GM10266 (cell line): ENCODE data around the gene TMA7B.
"Not testable (repeated sequence)": the region's sequence is repeated elsewhere in the genome, so short reads cannot be mapped to it uniquely, and the experiment has no call there.

Experiments used
- DNase-seq: peaks from one replicate; pipeline ENCODE4 v3.0.0; 2012; ENCODE audit errors: extremely low spot score
- CTCF ChIP-seq: IDR thresholded peaks from 2 replicates; pipeline ENCODE4 v1.5.1; 2012; ENCODE audit warnings: mild to moderate bottlenecking, low read depth; ENCODE audit not compliant: control insufficient read depth, insufficient read depth; ENCODE audit errors: missing control alignments

TMA7B gene

GRCh38 chr22:39991159-39991860 lies 31.1 kb downstream of the TMA7B start:
- no peak for DNase-seq
- no peak for TF ChIP-seq CTCF

GRCh38 chr22:39992088-39992826 lies 32.1 kb downstream of the TMA7B start:
- no peak for TF ChIP-seq CTCF
- no peak for DNase-seq

- not testable (repeated sequence) for DNase-seq
Measured at GRCh38 chr22:39992894-39993293, 32.7 kb downstream of the TMA7B start.

- no peak for DNase-seq
- no peak for TF ChIP-seq CTCF
Measured at GRCh38 chr22:39994041-39994565, 33.9 kb downstream of the TMA7B start.

GRCh38 chr22:39994566-39995392 lies 34.6 kb downstream of the TMA7B start, which contains the start of gene FAM83F:
Gene FAM83F, plus strand, starts transcription at chr22:39994954. Its CDS starts 89 bp downstream, at chr22:39995043.
- no peak for TF ChIP-seq CTCF
- peak; percentile 71 for DNase-seq

- no peak for TF ChIP-seq CTCF
- DNase-seq, result no peak
Measured at GRCh38 chr22:39995393-39996252, 35.4 kb downstream of the TMA7B start.
